ENCODE results near the gene OR51T1.
"Not testable (repeated sequence)": the region's sequence is repeated elsewhere in the genome, so short reads cannot be mapped to it uniquely, and the experiment has no call there.

The OR51T1 gene, protein sequence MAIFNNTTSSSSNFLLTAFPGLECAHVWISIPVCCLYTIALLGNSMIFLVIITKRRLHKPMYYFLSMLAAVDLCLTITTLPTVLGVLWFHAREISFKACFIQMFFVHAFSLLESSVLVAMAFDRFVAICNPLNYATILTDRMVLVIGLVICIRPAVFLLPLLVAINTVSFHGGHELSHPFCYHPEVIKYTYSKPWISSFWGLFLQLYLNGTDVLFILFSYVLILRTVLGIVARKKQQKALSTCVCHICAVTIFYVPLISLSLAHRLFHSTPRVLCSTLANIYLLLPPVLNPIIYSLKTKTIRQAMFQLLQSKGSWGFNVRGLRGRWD

DNA sequence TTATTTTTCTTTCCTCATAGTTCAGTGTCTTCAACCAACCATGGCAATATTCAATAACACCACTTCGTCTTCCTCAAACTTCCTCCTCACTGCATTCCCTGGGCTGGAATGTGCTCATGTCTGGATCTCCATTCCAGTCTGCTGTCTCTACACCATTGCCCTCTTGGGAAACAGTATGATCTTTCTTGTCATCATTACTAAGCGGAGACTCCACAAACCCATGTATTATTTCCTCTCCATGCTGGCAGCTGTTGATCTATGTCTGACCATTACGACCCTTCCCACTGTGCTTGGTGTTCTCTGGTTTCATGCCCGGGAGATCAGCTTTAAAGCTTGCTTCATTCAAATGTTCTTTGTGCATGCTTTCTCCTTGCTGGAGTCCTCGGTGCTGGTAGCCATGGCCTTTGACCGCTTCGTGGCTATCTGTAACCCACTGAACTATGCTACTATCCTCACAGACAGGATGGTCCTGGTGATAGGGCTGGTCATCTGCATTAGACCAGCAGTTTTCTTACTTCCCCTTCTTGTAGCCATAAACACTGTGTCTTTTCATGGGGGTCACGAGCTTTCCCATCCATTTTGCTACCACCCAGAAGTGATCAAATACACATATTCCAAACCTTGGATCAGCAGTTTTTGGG is at the start of gene OR51T1:
Gene OR51T1, plus strand, starts transcription at position 41 of the 641 bp plus-strand sequence. Its CDS starts 0 bp downstream, at position 41.
- DNase-seq = peak; percentile 84

DNA sequence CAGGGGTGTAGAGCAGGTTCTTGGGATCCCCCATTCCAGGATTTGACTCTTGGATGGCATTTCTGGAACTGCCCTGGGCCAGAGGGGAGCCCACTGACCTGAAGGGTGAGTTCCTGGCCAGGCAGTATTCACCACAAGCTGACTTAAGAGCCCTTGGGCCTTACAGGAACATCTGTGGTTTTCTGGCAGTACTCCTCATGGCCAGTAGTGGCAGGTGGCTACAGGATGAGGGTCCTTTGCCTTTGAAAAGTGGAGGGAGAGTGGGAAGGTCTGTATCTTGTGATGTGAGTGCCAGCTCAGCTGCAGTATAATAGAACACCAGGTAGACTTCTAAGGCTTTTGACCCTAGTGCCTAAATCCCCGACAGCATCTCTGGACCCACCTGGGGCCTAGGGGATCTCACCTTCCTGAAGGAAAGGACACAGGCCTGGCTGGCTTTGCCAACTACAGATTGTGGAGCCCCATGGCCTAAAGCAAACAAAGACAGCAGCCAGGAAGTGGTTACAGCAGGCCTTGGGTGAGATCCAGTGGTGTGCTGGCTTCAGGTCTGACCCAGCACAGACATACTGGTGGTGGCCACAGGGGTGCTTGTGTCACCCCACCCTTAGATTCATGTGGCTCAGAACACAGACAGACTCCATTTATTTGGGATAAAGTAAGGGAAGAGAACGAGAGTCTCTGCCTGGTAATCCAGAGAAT is 41.7 kb upstream of the OR51T1 start:
- DNase-seq = no peak

DNA sequence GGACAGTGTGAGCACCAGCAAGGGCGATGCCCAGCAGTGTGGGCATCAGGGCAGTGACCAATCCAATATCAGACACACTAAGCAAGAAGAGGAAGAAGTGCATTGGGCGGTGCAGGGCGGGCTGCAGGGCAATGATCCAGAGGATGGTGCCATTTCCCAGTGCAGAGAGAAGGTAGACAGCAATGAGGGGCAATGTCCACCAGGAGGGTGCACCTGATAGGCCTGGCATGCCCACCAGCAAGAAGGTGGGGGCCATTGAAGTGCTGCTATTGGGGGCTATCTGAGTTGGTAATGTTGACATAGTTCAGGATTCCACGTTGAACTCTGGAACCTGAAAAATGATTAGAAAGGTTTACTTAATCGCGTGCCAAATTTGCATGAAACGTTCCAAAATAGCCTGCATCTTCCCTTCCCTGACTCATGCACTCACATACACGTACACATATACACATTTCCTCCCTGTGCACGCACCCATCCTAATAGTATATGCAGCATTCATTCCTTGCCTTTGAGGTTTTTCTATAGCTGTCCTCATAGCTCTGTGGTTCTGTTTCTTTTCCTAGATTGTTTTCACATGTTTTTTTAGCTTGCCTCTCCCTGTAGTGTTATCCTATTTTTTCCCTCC is 32.7 kb upstream of the OR51T1 start, which contains the start of gene OR51S1:
Gene OR51S1, minus strand, starts transcription at position 301 of the 625 bp plus-strand sequence. Its CDS starts 0 bp downstream, at position 301.
- no peak for DNase-seq

GRCh38 chr11:4851033-4851432 is 30.7 kb upstream of the OR51T1 start:
- DNase-seq = peak; percentile 58

DNA sequence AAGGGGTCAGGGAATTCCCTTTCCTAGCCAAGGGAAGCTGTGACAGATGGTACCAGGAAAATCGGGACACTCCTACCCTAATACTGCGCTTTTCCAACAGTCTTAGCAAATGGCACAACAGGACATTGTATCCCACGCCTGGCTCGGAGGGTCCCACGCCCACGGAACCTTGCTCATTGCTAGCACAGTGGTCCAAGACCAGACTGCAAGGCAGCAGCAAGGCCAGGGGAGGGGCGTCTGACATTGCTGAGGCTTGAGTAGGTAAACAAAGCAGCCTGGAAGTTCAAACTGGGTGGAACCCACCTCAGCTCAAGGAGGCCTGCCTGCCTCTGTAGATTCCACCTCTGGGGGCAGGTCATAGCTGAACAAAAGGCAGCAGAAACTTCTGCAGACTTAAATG is 27.4 kb upstream of the OR51T1 start:
- DNase-seq = not testable (repeated sequence)

GRCh38 chr11:4862447-4863236 is 19.1 kb upstream of the OR51T1 start:
- DNase-seq = no peak

DNA sequence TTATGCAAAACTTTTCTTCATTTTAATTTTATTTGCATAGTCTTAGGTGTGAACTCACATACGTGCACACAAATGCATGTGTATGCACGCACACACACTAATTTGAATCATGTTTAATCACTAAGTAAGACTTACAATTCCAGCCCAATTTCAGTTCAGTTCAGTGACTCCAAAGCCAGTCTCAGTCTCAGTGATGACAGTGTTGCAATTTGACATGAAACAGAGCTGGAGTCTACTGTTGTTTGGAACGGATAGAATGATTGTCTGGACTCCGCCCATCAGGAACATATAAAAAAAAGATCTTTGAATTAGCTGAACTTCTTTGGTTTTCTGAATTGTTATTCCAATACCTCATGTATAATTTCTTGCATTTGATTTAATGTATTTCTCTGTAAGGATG is 17.8 kb upstream of the OR51T1 start:
- DNase-seq = no peak

GRCh38 chr11:4865855-4866254 is 15.8 kb upstream of the OR51T1 start:
- no peak for DNase-seq

- no peak for DNase-seq
Measured at GRCh38 chr11:4881188-4881587, 512 bp upstream of the OR51T1 start.

GRCh38 chr11:4882543-4882942 is 843 bp downstream of the OR51T1 start:
- DNase-seq = no peak

- DNase-seq = no peak
Measured at GRCh38 chr11:4884361-4884760, 2.7 kb downstream of the OR51T1 start.

DNA sequence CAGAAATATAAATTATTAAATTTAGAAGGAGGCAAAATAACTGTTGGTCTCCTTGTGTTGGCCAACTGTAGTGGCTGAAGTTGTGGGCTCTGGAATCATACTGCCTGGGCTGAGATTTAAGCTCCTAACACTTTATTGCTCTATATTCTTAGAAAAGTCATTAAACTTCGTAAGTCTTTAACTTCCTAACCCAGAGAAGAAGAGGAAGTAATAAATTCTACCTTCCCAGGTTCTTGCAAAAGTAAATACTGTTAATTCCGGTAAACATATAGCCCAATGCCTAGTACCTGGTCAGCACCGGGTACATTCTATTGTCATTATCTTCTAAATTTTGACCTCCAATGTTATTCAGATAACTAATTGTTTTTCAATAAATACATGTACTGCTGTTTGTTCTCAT is 4.5 kb downstream of the OR51T1 start:
- no peak for DNase-seq

DNA sequence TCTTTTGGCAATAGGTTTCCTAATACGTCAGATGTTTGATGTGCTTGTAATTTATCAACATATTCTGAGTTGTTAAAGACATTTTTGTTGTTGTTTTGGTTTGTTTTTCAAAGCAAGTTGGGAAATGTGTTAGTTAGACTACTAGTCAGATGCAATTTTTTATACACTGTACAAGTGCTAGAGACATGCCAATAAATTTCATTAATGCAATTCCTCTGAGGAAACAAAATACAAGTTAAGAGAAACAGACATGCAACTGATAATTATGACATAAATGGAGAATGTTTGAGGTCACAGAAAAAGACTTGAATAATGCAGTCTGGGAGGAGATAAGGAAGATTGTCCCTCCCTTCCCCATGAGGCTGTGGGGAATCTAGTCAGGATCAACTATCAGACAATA is 5.9 kb downstream of the OR51T1 start:
- DNase-seq = peak; percentile 20

GRCh38 chr11:4890279-4890678 is 8.6 kb downstream of the OR51T1 start:
- DNase-seq = peak; percentile 74

- DNase-seq = peak; percentile 83
Measured at GRCh38 chr11:4891996-4892640, 10.4 kb downstream of the OR51T1 start.

DNA sequence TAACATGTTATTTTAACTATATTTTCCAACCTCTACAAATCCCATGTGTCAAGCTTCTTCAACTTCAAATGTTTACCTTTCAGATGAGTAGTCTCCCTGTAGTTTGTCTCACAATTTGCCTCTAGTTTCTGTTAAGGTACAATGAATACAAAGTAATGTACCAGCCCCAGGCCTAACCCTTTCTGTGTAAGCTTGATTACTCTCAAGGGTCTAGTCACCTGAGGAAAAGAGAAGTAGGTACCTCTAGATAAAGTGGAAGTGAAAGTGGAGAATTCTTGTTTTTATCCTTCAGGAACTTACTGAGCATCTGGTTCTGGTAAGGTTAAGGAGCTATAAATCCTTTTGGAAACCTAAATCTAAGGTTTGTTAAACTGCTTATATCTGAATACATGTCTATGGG is 21.8 kb downstream of the OR51T1 start, which contains the start of gene OR51A7:
Gene OR51A7, plus strand, starts transcription at position 300 of the 400 bp plus-strand sequence. CDS start 3,587 bp downstream, outside the sequence.
- DNase-seq = no peak

- no peak for DNase-seq
Measured at GRCh38 chr11:4916581-4916980, 34.9 kb downstream of the OR51T1 start.

- DNase-seq = no peak
Measured at GRCh38 chr11:4919250-4919649, 37.5 kb downstream of the OR51T1 start, which contains the start of gene OR51G2. TSS of gene OR51G2 (minus strand) at chr11:4919350. CDS start at chr11:4915663, 3,687 bp downstream.

DNA sequence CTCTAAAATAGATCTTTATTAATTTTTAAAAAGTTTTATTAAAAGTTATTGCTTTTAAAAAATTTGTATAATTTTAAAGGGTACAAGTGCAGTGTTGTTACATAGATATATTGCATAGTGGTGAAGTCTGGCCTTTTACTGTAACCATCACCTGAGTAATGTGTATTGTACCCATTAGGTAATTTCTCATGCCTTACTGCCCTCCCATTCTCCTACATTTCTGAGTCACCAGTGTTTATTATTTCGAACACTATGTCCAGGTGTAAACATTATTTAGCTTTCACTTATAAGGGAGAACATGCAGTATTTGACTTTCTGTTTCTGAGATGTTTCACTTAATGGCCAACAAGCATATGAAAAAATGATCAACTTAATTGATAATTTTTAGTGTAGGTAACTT is 40.1 kb downstream of the OR51T1 start:
- DNase-seq = no peak

DNA sequence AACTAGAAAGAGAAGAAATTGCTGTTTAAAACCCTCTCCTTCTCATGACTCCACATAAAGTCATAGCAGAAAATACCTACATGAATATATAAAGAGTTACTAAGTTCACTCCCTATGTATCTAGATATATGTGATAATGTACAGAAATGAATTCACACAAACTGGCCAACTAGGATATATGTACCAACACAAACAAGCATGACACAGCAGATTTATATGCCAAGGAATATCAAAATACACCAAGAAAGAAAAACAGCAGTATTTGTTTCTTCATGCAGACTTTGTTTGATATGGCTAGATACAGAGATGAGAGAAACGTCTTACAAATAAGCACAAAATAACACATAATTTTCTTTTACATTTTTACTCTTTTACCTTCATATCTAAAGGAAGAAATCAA is 40.6 kb downstream of the OR51T1 start:
- DNase-seq = peak; percentile 23

DNA sequence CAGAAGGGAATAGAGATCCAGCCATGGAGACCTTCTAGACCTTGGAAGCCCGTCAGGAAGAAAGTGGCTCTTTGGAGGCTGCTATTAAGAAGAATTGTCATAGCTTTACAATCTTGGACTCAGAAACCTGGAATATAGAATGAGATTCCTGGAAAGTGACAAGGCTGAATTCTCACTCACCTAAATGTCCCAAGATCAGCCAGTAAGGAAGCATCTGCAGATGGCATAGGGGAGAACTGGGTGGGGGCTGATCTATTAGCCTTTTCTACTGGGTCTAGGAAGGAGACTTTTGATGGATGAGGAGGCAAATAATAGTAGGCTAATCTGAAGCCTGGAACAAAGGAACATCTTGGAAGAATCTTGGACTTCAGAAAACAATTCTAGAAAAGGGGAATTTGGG is 42.5 kb downstream of the OR51T1 start, which contains the start of gene OR51G1:
Gene OR51G1, minus strand, starts transcription at position 101 of the 400 bp plus-strand sequence. Its CDS starts 0 bp downstream, at position 101.
- DNase-seq = no peak
